HUES6 (cell line): ENCODE data around the gene TEX29.

Experiments used
- H3K27ac ChIP-seq: 2 replicates; pipeline ENCODE4 v1.7.0; 2013; ENCODE audit warnings: low read depth, mild to moderate bottlenecking, low read length, inconsistent platforms
- H3K27me3 ChIP-seq: 2 replicates; pipeline ENCODE4 v1.6.1; 2013; ENCODE audit warnings: low read length; ENCODE audit not compliant: control insufficient read depth, insufficient read depth
- H3K36me3 ChIP-seq: 2 replicates; pipeline ENCODE4 v1.6.1; 2013; ENCODE audit warnings: low read length; ENCODE audit not compliant: control insufficient read depth, insufficient read depth
- H3K4me1 ChIP-seq: 2 replicates; pipeline ENCODE4 v1.6.1; 2013; ENCODE audit warnings: low read length; ENCODE audit not compliant: control insufficient read depth, insufficient read depth
- H3K4me3 ChIP-seq: 2 replicates; pipeline ENCODE4 v1.5.1; 2013; ENCODE audit warnings: low read depth, low read length
- H3K9ac ChIP-seq: one replicate; pipeline ENCODE4 v1.6.1; 2013; ENCODE audit warnings: mild to moderate bottlenecking, low read length
- H3K9me3 ChIP-seq: 2 replicates; pipeline ENCODE4 v1.6.1; 2013; ENCODE audit warnings: low read depth, low read length; ENCODE audit not compliant: control insufficient read depth, insufficient read depth

The TEX29 gene

DNA sequence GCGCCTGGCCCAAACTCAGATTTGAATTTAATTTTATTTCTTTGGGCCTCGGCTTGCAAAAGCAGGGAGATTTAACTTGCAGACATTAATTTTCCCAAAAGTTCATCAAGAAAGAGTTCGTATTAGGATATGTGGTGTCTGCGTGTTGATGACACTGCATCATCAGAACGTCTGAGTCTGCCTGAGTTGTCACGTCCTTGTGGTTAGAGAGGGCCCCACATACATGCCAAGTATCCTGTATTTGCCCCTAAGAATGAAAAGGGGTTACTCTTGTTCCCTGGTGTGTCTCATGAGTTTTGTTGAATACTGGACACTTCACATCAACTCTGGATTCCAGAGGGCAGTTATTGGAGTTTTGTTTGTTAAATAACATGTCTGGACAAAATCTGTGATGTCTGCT is 5.6 kb upstream of the TEX29 start:
- Histone ChIP-seq H3K27ac (no peak overlapping the region), H3K36me3 (peaks cover 7% of the 10 kb centered on the region; the same call in 1 of the 2 replicates), H3K9me3 (peaks cover 36% of the 10 kb centered on the region), H3K27me3 (no peaks in the 10 kb centered on the region), H3K4me1 (peaks cover 3% of the 10 kb centered on the region; the same call in 1 of the 2 replicates), H3K9ac (no peak overlapping the region), H3K4me3 (no peak overlapping the region)

DNA sequence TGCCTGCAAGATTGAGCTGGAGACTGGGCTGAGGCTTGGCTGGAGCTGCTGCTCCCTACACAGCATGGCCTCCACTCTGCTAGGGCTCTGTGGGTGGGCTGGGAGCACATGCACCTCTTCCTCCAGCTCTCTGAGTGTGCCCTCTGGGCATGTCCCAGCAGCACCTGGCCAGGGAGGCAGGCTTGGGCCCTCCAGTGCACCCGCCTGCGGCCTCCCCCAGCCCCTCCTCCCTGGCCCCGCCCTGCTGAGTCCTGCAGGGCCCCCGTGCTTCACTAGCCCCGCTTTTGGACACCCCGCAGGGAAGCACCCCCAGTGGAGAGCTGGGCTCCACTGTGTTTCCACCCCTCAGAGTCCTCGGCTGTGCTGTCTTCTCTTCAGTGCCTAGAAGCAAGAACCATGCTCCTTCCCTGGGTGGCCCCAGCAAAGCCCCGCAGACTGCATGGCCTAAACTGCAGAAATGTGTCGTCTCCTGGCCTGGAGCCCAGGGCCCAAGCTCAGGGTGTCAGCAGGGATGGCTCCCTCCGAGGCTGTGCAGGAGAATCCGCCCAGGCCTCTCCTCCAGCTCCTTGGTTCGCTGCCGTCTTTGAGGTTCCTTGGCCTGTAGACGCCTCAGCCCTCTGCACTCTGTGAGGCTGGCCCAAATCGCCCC is 5.0 kb upstream of the TEX29 start:
- Histone ChIP-seq H3K27ac (no peak overlapping the region), H3K27me3 (no peaks in the 10 kb centered on the region), H3K4me3 (no peak overlapping the region)

DNA sequence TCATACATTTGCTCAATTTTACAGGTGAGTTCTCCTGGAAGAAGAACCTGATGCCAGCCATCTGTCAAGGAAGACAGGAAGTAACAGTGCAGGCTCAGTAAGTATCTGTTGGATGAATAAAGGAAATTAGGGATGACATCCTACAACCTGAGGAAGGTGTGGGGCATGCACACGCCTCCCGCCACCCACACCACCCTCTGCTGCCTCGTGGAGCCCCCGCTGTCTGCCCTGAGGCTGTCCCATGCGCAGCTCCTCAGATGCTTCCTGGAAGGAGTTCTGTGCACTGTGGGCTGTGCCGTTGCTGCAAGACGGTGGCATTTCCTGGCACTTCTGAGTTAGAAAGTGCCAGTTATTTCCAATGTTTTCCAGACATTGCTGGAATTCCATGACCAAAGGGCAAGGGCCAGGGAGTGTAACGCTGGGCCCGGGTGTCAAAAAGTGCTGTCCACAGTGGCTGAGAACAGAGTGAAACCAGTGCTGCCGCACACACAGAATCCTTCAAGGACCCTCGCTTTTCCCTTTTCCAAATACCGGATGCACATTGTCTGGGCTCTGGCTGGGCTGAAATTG is 4.2 kb upstream of the TEX29 start:
- Histone ChIP-seq H3K9me3 (peaks cover 22% of the 10 kb centered on the region), H3K36me3 (0 out of 2 replicates have a peak, but pooled peaks cover 7% of the 10 kb centered on the region), H3K9ac (no peak overlapping the region), H3K27ac (no peak overlapping the region), H3K27me3 (no peaks in the 10 kb centered on the region), H3K4me3 (no peak overlapping the region), H3K4me1 (peaks cover 3% of the 10 kb centered on the region; the same call in 1 of the 2 replicates)

More for the DNA sequence above, 5.0 kb upstream of the TEX29 start:
- no peak overlapping the region for H3K9ac ChIP-seq
- peaks cover 30% of the 10 kb centered on the region for H3K9me3 ChIP-seq
- 0 out of 2 replicates have a peak, but pooled peaks cover 7% of the 10 kb centered on the region for H3K36me3 ChIP-seq
- H3K4me1 ChIP-seq = peaks cover 3% of the 10 kb centered on the region; the same call in 1 of the 2 replicates

DNA sequence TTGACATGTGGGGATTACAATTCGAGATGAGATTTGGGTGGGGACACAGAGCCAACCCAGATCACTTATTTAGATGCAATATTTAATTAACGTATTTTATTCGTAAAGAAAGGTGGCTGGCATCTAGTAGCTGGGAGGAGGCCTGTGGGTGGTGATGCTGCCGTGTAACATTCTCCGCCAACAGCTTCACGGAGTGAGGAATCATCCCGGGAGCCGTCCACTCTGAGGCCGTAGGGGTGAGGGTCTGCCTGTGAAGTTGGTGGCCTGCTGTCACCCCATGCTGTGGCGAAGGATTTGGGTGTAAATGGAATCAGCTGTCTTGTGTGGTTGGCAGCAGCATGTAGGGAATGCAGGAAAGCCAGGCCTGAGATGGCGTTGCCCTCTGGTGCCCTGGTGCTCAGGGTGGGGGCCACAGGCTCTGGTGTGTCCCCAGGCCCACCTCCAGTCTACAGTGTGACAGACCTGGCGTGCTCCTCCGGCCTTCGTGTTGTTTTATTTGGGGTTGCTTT is 3.3 kb upstream of the TEX29 start:
- Histone ChIP-seq H3K9me3 (peaks cover 15% of the 10 kb centered on the region), H3K36me3 (0 out of 2 replicates have a peak, but pooled peaks cover 7% of the 10 kb centered on the region), H3K9ac (no peak overlapping the region), H3K27me3 (no peaks in the 10 kb centered on the region), H3K27ac (no peak overlapping the region), H3K4me1 (peaks cover 3% of the 10 kb centered on the region; the same call in 1 of the 2 replicates), H3K4me3 (no peak overlapping the region)

DNA sequence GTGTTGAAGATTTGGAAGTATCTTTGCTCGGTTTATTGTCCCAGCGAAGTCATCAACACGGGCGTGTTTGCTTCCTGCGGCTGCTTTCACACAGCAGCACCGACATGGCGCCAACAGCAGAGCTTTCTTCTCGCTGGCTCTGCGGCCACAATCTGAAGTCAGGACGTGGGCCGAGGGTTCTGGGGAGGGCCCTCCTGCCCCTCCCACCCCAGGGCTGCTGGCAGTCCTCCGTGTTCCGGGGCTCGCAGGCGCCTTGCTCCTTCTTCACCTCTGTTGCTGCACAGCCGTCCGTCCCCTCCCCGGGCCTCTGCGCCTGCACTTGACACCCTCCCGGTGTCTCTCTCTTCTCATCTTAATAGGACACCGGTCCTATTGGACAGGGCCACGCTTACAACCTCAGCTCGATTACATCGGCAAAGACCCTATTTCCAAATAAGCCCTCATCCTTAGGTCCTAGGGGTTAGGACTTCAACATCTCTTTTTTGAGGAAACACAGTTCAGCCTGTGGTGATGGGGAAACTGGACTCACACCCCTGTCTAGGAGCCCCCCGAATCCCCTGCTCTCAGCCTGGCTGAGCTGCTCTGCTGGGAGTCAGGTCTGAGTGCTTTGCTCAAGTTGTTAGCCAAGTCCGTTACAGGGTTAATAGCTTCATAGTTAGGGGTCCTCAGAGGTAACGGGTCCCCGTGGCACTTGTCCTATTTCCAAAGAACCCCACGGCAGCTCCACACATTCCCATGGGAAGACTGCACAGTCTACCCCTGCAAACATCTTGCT is 2.7 kb upstream of the TEX29 start:
- H3K9ac ChIP-seq = no peak overlapping the region
- H3K4me1 ChIP-seq = peaks cover 3% of the 10 kb centered on the region; the same call in 1 of the 2 replicates
- peaks cover 8% of the 10 kb centered on the region for H3K9me3 ChIP-seq
- H3K36me3 ChIP-seq = 0 out of 2 replicates have a peak, but pooled peaks cover 5% of the 10 kb centered on the region
- H3K27me3 ChIP-seq = no peaks in the 10 kb centered on the region
- H3K4me3 ChIP-seq = no peak overlapping the region
- no peak overlapping the region for H3K27ac ChIP-seq

DNA sequence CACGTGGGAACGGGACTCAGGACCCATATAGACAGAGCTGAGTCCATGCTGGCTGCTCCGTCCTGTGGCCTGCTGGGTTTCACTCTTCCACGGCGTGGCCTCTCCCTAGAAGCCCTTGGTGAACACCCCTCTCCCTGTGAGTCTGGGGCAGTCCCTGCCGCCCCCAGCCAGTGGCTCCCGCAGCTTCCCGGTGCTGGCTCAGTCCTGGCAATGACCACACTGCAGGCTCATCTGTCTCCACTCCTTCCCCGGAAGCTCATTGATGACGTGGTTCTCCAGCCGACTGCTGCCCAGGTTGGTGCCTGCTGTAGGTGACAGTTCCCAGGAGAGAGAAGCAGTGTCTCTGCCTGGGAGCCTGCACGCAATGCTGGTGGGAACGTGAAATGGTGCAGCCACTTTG is 2.1 kb upstream of the TEX29 start:
- peaks cover 2% of the 10 kb centered on the region; the same call in 1 of the 2 replicates for H3K9me3 ChIP-seq
- H3K36me3 ChIP-seq = no peaks in the 10 kb centered on the region
- no peak overlapping the region for H3K27ac ChIP-seq
- no peak overlapping the region for H3K4me3 ChIP-seq
- peaks cover 3% of the 10 kb centered on the region; the same call in 1 of the 2 replicates for H3K4me1 ChIP-seq
- H3K9ac ChIP-seq = no peak overlapping the region
- no peaks in the 10 kb centered on the region for H3K27me3 ChIP-seq

DNA sequence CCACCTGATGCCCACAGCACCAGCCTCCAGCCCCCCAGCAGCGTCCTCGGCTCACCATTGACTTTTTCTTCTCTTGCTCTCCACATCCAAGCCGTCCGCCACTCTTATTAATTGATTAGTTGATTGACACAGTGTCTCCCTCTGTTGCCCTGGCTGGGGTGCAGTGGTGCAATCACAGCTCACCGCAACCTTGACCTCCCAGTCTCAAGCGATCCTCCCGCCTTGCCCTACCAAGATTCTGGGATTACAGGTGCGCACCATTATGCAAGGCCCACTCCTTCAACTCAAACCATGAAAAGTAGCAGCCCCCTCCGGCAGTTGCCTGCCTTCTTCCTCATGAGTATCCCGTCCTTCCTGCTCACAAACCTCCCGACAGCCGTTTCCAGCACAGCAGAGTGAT is 921 bp upstream of the TEX29 start:
- Histone ChIP-seq H3K27me3 (no peaks in the 10 kb centered on the region), H3K4me3 (no peak overlapping the region), H3K9ac (no peak overlapping the region), H3K4me1 (peaks cover 3% of the 10 kb centered on the region; the same call in 1 of the 2 replicates), H3K27ac (no peak overlapping the region), H3K36me3 (no peaks in the 10 kb centered on the region), H3K9me3 (no peaks in the 10 kb centered on the region)

DNA sequence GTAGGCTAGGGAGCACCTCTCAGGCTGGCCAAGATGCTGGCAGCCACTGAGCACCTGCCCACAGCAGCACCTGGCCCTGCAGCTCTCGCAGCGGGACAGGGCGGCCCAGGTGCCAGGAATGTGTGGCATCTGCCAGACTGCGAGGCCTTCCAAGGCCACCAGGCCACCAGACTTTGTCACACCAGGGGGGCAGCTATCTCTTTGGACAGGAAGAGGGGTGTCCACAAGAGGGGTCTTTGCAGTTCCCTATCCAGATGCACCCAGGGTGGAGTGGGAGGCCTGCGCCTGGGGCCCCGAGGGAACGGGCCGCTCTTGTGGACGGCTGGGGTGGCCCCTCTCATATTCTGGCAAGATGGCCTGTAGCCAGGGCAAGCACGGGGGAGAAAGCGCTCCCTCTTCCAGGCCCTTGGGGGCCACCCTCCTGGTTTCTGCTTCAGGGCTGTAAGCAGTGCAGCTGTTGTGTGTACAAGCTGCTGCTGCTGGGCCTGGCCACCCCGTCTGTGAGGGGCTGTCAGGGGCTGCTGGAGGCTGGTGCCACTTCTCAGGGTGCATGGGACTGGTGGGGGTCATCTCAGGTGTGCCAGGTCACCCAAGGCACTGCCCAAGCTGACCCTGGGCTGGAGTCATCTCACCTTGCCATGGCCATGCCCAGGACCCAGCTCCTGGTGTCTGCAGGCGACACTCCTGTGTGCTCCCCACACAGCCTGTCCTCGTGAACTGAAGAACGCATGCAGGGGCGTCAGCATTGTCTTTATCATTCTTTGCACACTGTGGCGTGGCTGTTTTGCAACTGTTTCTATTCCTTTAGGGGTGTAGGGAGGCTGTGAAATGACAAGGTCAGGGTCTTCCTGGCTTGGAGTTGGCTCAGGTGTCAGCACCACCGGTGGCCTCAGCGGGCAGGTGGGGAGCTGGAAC is 1.8 kb downstream of the TEX29 start:
- no peaks in the 10 kb centered on the region for H3K27me3 ChIP-seq
- no peaks in the 10 kb centered on the region for H3K4me1 ChIP-seq
- no peak overlapping the region for H3K9ac ChIP-seq
- no peak overlapping the region for H3K27ac ChIP-seq
- no peaks in the 10 kb centered on the region for H3K36me3 ChIP-seq
- H3K4me3 ChIP-seq = no peak overlapping the region
- no peaks in the 10 kb centered on the region for H3K9me3 ChIP-seq

DNA sequence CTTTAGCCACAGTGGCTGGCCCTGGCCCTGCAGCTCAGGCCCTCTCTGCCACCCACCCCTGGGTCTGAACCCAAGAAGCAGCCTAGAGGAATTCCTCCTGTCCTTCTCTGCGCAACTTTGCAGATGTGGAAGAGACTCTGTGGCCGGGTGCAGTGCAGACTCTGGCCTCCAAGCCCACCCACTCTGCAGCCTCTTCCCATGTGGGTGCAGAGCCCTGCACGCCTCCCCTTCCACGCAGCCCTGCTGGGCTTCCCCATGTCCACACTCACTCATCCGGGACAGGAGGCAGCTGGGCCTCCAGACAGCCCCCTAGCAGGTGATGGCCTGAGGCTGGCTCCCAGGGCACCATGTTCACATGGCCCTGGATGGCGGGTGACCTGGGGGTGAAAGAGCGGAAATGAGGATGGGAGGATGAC is 2.5 kb downstream of the TEX29 start:
- H3K36me3 ChIP-seq = no peaks in the 10 kb centered on the region
- no peak overlapping the region for H3K27ac ChIP-seq
- H3K4me3 ChIP-seq = no peak overlapping the region
- no peaks in the 10 kb centered on the region for H3K27me3 ChIP-seq
- no peak overlapping the region for H3K9ac ChIP-seq
- H3K9me3 ChIP-seq = no peaks in the 10 kb centered on the region
- H3K4me1 ChIP-seq = no peaks in the 10 kb centered on the region

DNA sequence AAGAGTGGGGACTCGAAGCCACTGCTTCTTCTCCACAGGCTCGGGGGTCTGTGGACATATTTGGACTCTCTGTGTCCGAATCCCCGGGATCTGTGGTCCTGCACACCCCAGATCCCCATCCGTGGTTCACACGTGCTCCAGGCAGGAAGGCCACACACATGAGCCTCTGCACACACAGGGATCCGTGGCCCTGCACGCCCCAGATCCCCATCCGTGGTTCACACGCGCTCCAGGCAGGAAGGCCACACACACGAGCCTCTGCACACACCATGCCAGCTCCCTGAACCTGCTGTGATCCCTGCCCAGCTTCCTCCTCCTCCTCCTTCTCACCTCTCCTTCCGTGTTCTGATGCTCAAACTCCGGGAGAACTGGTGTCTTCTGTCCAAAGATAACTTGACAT is 3.1 kb downstream of the TEX29 start:
- Histone ChIP-seq H3K9me3 (no peaks in the 10 kb centered on the region), H3K4me3 (no peak overlapping the region), H3K9ac (no peak overlapping the region), H3K36me3 (no peaks in the 10 kb centered on the region), H3K27me3 (no peaks in the 10 kb centered on the region), H3K27ac (no peak overlapping the region), H3K4me1 (no peaks in the 10 kb centered on the region)
